Osteoblast (primary cell): ENCODE measurements around the gene STX11. TPM values are rescaled to one million over a fixed set of nuclear protein-coding genes. Genes with fewer than 3 reads are reported as not detected.

Experiments
- DNase-seq: peaks from one replicate; pipeline ENCODE4 v3.0.0; 2011; ENCODE audit warnings: low spot score, mixed read lengths; ENCODE audit not compliant: insufficient read length; ENCODE audit errors: missing footprints
- H2AFZ ChIP-seq: 2 replicates; pipeline ENCODE4 v1.6.0; 2011; ENCODE audit warnings: mild to moderate bottlenecking, low read length
- H3K27ac ChIP-seq: 2 replicates; pipeline ENCODE4 v1.5.1; 2011; ENCODE audit warnings: mild to moderate bottlenecking, low read depth, low read length, moderate library complexity
- H3K27me3 ChIP-seq: 2 replicates; pipeline ENCODE4 v1.6.0; 2012; ENCODE audit warnings: mild to moderate bottlenecking, control low read depth, inconsistent platforms, low read length, moderate library complexity; ENCODE audit not compliant: insufficient read depth
- H3K36me3 ChIP-seq: 2 replicates; pipeline ENCODE4 v1.5.1; 2011; ENCODE audit warnings: mild to moderate bottlenecking, low read length, control low read depth, moderate library complexity; ENCODE audit not compliant: insufficient read depth
- H3K4me1 ChIP-seq: 2 replicates; pipeline ENCODE4 v1.5.1; 2011; ENCODE audit warnings: mild to moderate bottlenecking, low read length, control low read depth, moderate library complexity; ENCODE audit not compliant: insufficient read depth
- H3K4me2 ChIP-seq: 2 replicates; pipeline ENCODE4 v1.6.0; 2011; ENCODE audit warnings: mild to moderate bottlenecking, low read length; ENCODE audit not compliant: insufficient read depth
- H3K4me3 ChIP-seq: fragments of 200-600 bp; sonication (generic); 3 replicates; pipeline ENCODE4 v1.5.1; 2012; ENCODE audit warnings: mild to moderate bottlenecking, low read length, inconsistent platforms; ENCODE audit not compliant: insufficient read depth
- H3K79me2 ChIP-seq: 2 replicates; pipeline ENCODE4 v1.6.0; 2012; ENCODE audit warnings: mild to moderate bottlenecking, low read length, control low read depth, inconsistent platforms; ENCODE audit not compliant: insufficient read depth
- H3K9me3 ChIP-seq: 2 replicates; pipeline ENCODE4 v1.5.1; 2011; ENCODE audit warnings: low read depth, low read length, control low read depth
- H4K20me1 ChIP-seq: 2 replicates; pipeline ENCODE4 v1.6.0; 2012; ENCODE audit warnings: mild to moderate bottlenecking, low read length, control low read depth; ENCODE audit not compliant: insufficient read depth
- CTCF ChIP-seq: IDR thresholded peaks from 2 replicates; pipeline ENCODE4 v1.5.1; 2011; ENCODE audit warnings: mild to moderate bottlenecking, low read depth, low read length, moderate library complexity; ENCODE audit errors: extremely low read depth
- total RNA-seq: library from RNA; depleted of rRNA; stranded (reverse); fragments of >200 nt; gene quantifications from 2 replicates; pipeline ENCODE4 v1.2.3, GENCODE V29; 2012

Gene STX11
- total RNA-seq, 1 donor: 0.36 TPM

DNA sequence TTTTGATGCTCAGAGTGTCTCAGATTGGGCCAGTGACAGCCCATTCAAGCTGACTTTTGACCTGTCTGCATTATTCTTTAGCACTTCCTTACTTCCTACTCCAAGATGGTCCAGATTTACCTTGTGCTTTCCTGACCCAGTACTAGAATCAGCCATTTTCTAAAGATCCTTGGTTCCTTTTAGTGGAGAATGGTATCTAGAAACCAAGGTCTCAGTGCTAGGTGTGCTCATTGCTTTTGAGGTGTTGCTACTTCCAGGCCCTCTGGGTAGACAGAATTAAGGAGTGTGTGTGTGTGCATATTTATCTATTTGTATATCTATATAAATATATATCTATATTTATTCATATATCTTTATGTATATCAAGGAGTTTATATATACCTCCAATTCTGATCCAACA is 67.5 kb downstream of the STX11 start:
- no peak for TF ChIP-seq CTCF
- Histone ChIP-seq H3K27ac (no peak overlapping the region), H3K27me3 (no peaks in the 10 kb centered on the region), H3K79me2 (no peaks in the 10 kb centered on the region), H3K4me3 (no peak overlapping the region), H3K4me1 (peaks cover 14% of the 10 kb centered on the region), H3K36me3 (no peaks in the 10 kb centered on the region), H3K4me2 (peak overlapping the region; percentile 80), H3K9me3 (peaks cover 5% of the 10 kb centered on the region), H4K20me1 (no peaks in the 10 kb centered on the region), H2AFZ (peak overlapping the region; percentile 96)
- no peak for DNase-seq

DNA sequence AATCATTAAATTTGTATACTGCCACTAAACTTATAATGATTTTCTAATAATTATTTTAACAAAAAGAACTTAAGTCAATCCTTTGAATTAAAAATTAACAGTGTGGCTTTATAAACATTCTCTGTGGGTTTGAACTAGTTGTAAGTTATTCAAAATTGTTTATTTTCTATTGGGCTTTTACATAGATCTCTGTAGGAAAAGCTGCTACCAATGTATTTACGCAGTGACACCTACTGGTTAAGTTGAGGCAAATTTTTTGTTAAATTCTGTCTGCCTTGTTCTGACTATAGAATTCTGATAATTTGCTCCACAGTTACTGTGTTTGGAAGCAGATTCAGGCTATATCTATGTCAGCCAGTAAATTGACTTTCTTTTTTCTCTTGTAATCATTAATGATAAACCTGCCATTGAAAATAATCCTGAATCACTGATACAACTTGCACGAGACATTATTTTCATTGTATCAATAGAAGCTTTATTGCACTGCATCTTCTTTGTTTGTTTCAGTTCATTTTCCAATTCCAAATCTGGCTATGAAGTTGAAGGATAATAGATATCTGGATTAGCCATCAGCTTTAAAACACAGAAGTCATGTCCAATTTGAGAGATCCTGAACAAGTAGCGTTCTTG is 68.9 kb downstream of the STX11 start:
- H4K20me1 ChIP-seq: no peaks in the 10 kb centered on the region
- H3K27ac ChIP-seq: no peak overlapping the region
- no peak overlapping the region for H3K4me2 ChIP-seq
- no peaks in the 10 kb centered on the region for H3K27me3 ChIP-seq
- peak; percentile 43 for DNase-seq
- no peak overlapping the region for H2AFZ ChIP-seq
- peaks cover 14% of the 10 kb centered on the region for H3K4me1 ChIP-seq
- peak; percentile 73 for TF ChIP-seq CTCF
- peaks cover 1% of the 10 kb centered on the region for H3K9me3 ChIP-seq
- H3K36me3 ChIP-seq: no peaks in the 10 kb centered on the region
- no peak overlapping the region for H3K4me3 ChIP-seq
- H3K79me2 ChIP-seq: no peaks in the 10 kb centered on the region

DNA sequence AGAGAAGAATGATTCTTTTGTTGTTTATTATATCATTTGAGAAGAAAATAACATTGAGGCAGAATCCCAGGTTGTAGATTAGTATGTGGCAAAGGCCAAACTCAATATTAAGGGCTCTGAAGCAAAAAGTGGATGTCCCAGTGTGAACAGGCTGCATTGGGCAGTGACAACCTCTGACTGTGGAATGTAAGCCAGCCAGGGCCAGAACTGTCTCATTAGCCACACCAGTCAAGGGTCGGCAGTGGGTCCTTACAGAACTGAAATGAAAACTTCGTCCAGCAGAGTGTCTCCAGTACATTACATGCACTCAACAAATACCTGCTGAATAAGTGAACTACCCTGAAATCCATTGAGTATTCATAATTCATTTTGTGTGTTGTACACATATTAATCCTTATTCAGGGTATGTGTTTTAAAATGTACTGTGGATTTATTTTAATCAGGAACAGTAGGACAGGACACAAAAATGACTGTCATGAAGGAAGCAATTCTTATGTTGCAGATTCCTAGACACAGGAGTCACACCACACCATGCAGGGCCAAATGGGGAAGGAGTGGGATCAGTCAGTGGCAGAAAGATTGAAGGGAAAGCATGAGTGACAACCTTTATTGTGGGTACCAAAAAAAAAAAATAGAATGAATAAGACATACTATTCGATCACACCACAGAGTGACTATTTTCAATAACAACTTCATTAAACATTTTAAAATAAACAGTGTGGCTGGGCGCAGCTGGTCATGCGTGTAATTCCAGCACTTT is 69.9 kb downstream of the STX11 start:
- Histone ChIP-seq H3K36me3 (no peaks in the 10 kb centered on the region), H3K4me3 (no peak overlapping the region), H3K4me1 (peaks cover 13% of the 10 kb centered on the region), H4K20me1 (no peaks in the 10 kb centered on the region), H3K27me3 (no peaks in the 10 kb centered on the region), H3K9me3 (no peaks in the 10 kb centered on the region), H2AFZ (no peak overlapping the region), H3K27ac (no peak overlapping the region), H3K4me2 (no peak overlapping the region), H3K79me2 (no peaks in the 10 kb centered on the region)
- no peak for TF ChIP-seq CTCF
- DNase-seq: no peak

GRCh38 chr6:144223686-144224085 is 73.4 kb downstream of the STX11 start:
- Histone ChIP-seq H3K79me2 (no peaks in the 10 kb centered on the region), H3K4me1 (no peaks in the 10 kb centered on the region), H4K20me1 (no peaks in the 10 kb centered on the region), H2AFZ (no peak overlapping the region), H3K9me3 (no peaks in the 10 kb centered on the region), H3K27me3 (no peaks in the 10 kb centered on the region), H3K4me3 (no peak overlapping the region), H3K4me2 (no peak overlapping the region), H3K36me3 (no peaks in the 10 kb centered on the region), H3K27ac (no peak overlapping the region)
- no peak for TF ChIP-seq CTCF
- DNase-seq: peak; percentile 60
